Measurements from ENCODE around the gene ATG9B. TPM values are rescaled to one million over a fixed set of nuclear protein-coding genes. Genes with fewer than 3 reads are reported as not detected.

Gene ATG9B
- total RNA-seq, 1 donor from 2014 or later, result under 0.01 TPM

- H3K36me3 ChIP-seq (ENCODE audit: control insufficient read depth, insufficient read depth, low read length), result no peaks in the 10 kb centered on the region
- H3K27me3 ChIP-seq (ENCODE audit: control insufficient read depth, insufficient read depth, low read length), result peaks cover 6% of the 10 kb centered on the region
- FAIRE-seq, result no peak
- no peak for DNase-seq (ENCODE audit: low read depth)
- TF ChIP-seq CTCF (IDR thresholded peaks at IDR 0.05; ENCODE audit: insufficient read depth, low read length, severe bottlenecking), result no peak
- H3K4me3 ChIP-seq (ENCODE audit: low read depth, low read length), result no peak overlapping the region
These were observed 4.1 kb downstream of the ATG9B start for GRCh38 chr7:151020231-151020630.

GRCh38 chr7:151019130-151019447, 5.2 kb downstream of the ATG9B start:
- Histone ChIP-seq H3K27me3 (ENCODE audit: control insufficient read depth, insufficient read depth, low read length) (peaks cover 6% of the 10 kb centered on the region), H3K36me3 (ENCODE audit: control insufficient read depth, insufficient read depth, low read length) (no peaks in the 10 kb centered on the region), H3K4me3 (ENCODE audit: low read depth, low read length) (no peak overlapping the region)
- TF ChIP-seq CTCF (IDR thresholded peaks at IDR 0.05; ENCODE audit: insufficient read depth, low read length, severe bottlenecking), result no peak
- FAIRE-seq (no peak), DNase-seq (ENCODE audit: low read depth) (no peak)

GRCh38 chr7:151018421-151019129, 5.7 kb downstream of the ATG9B start:
- peak overlapping the region; percentile 11 for H3K4me3 ChIP-seq (ENCODE audit: low read depth, low read length)
- peak; percentile 19 for DNase-seq (ENCODE audit: low read depth)

GRCh38 chr7:151017953-151018420, 6.3 kb downstream of the ATG9B start:
- H3K4me3 ChIP-seq (ENCODE audit: low read depth, low read length), result peak overlapping the region; percentile 11
- FAIRE-seq, result no peak
- H3K36me3 ChIP-seq (ENCODE audit: control insufficient read depth, insufficient read depth, low read length), result no peaks in the 10 kb centered on the region
- TF ChIP-seq CTCF (IDR thresholded peaks at IDR 0.05; ENCODE audit: insufficient read depth, low read length, severe bottlenecking), result peak; percentile 93
- DNase-seq (ENCODE audit: low read depth), result no peak
- peaks cover 12% of the 10 kb centered on the region for H3K27me3 ChIP-seq (ENCODE audit: control insufficient read depth, insufficient read depth, low read length)

More at GRCh38 chr7:151018421-151019129, 5.7 kb downstream of the ATG9B start:
- no peaks in the 10 kb centered on the region for H3K36me3 ChIP-seq (ENCODE audit: control insufficient read depth, insufficient read depth, low read length)
- FAIRE-seq, result no peak
- peaks cover 9% of the 10 kb centered on the region for H3K27me3 ChIP-seq (ENCODE audit: control insufficient read depth, insufficient read depth, low read length)
- no peak for TF ChIP-seq CTCF (IDR thresholded peaks at IDR 0.05; ENCODE audit: insufficient read depth, low read length, severe bottlenecking)

GRCh38 chr7:151017370-151017952, 6.8 kb downstream of the ATG9B start:
- FAIRE-seq (no peak), DNase-seq (ENCODE audit: low read depth) (no peak)
- no peak for TF ChIP-seq CTCF (IDR thresholded peaks at IDR 0.05; ENCODE audit: insufficient read depth, low read length, severe bottlenecking)
- H3K27me3 ChIP-seq (ENCODE audit: control insufficient read depth, insufficient read depth, low read length), result peaks cover 15% of the 10 kb centered on the region
- no peak overlapping the region for H3K4me3 ChIP-seq (ENCODE audit: low read depth, low read length)
- H3K36me3 ChIP-seq (ENCODE audit: control insufficient read depth, insufficient read depth, low read length), result no peaks in the 10 kb centered on the region

Measured in bronchial epithelial cell (primary cell).